Choroid plexus epithelial cell (primary cell): Measurements from ENCODE around the gene ANAPC15.

Source experiments
- DNase-seq: peaks from one replicate; pipeline ENCODE4 v3.0.0-alpha.2; 2010; ENCODE audit warnings: low read depth
- H3K4me3 ChIP-seq: 2 replicates; pipeline ENCODE4 v1.5.1; 2011; ENCODE audit warnings: low read depth, mild to moderate bottlenecking, control low read depth, low read length, moderate library complexity
- TF ChIP-seq, protein P1 (sequence below): conservative IDR thresholded peaks from 2 replicates; pipeline ENCODE4 v1.5.1; 2011; ENCODE audit warnings: low read depth, mild to moderate bottlenecking, control low read depth, inconsistent platforms, low read length, moderate library complexity

The ANAPC15 gene

DNA sequence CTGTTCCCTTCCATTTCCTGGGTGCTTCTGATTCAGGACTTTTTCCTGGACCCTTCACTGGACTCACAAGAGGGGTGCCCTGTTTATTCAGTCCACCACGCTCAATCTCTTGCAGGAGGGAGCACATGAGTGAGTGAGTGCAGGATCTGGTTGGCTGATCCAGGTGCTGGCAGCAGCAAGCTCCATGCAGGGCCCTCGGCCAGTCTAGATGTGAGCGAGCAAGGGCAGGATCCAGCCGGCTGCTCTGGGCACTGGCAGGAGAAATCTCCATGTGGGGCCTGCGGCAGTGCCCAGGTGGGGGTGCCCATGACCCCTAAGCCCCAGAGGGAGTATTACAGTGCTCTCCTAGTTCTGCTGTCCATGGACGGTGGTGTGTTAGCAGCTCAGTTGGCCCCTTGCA lies 11.6 kb upstream of the ANAPC15 start:
- no peak overlapping the region for H3K4me3 ChIP-seq
- no peak for DNase-seq
- TF ChIP-seq, protein P1, sequence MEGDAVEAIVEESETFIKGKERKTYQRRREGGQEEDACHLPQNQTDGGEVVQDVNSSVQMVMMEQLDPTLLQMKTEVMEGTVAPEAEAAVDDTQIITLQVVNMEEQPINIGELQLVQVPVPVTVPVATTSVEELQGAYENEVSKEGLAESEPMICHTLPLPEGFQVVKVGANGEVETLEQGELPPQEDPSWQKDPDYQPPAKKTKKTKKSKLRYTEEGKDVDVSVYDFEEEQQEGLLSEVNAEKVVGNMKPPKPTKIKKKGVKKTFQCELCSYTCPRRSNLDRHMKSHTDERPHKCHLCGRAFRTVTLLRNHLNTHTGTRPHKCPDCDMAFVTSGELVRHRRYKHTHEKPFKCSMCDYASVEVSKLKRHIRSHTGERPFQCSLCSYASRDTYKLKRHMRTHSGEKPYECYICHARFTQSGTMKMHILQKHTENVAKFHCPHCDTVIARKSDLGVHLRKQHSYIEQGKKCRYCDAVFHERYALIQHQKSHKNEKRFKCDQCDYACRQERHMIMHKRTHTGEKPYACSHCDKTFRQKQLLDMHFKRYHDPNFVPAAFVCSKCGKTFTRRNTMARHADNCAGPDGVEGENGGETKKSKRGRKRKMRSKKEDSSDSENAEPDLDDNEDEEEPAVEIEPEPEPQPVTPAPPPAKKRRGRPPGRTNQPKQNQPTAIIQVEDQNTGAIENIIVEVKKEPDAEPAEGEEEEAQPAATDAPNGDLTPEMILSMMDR: no peak

DNA sequence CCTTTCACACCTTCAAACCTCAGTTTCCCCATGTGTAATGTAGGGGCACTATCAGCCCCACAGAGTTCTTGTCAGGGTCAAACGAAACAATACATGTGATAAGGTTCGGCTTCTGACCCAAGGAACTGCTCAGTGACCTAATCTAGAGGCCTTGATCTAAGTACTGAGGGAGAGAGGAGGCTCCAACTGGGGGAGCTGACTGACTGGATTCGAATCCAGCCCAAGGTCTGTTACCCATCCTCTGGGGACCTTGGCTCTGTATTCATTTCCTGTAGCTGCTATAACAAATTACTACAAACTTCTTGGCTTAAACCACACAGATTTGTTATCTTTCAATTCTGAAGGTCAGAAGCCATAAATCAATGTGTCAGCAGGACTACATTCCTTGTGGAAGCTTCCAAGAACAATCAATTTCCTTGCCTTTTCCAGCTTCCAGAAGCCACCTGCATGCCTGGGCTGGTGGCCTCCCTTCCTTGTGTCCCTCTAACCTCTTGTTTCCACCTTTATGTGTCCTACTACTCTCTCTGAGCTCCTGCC lies 10.7 kb upstream of the ANAPC15 start:
- TF ChIP-seq, protein P1: no peak
- H3K4me3 ChIP-seq: no peak overlapping the region
- no peak for DNase-seq

DNA sequence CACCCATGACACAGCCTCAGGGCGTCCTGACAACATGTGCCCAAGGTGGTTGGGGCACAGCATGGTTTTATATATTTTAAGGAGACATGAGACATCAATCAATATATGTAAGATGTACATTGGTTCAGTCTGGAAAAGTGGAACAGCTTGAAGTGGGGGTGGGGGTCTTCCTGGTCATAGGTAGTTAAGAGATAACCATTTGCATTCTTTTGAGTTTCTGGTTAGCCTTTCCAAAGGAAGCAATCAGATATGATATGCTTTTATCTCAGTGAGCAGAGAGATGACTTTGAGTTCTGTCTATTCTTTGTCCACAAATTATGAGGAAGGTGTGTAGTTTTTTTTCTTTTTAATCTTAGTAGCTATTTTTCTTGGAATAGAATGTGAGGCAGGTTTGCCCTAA lies 10.1 kb upstream of the ANAPC15 start:
- DNase-seq: no peak
- TF ChIP-seq, protein P1: no peak
- H3K4me3 ChIP-seq: no peak overlapping the region

DNA sequence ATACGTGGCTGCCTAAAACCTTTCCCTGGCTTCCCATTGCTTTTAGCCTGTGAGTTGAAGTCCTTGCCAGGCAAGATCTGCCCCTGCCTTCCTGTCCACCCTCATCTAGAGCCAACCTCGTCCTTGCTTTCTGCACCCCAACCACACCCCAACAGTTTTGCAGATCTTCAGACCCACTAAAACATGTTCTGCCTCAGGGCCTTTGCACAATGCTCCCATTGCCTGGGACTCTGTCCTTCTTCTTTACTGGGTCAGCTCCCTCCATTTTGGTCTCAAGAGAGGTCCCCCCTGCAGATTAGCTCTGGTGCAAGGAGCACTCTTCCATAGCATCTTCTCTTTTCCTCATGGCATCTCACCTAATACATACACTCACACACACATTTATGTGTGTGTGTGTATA lies 8.4 kb upstream of the ANAPC15 start:
- no peak overlapping the region for H3K4me3 ChIP-seq
- TF ChIP-seq, protein P1: no peak
- DNase-seq: no peak

DNA sequence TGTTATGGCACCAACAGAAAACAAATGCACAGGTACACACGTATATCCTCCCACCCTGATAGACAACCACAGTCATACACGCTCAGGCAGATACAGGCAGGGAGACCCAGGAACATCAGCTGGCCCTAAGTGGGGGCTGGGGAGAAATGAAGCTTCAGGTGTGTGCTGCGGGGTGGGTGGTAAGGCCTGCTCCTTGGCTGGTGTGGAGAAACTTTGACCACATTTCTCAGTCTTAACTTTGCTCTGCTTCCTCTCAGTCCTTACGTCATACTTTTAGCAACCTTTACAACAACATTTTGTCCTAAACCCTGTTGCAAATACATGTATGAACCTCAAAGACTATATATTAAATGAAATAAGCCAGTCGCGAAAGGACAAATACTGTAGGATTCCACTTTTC lies 6.7 kb upstream of the ANAPC15 start:
- TF ChIP-seq, protein P1: no peak
- no peak for DNase-seq

DNA sequence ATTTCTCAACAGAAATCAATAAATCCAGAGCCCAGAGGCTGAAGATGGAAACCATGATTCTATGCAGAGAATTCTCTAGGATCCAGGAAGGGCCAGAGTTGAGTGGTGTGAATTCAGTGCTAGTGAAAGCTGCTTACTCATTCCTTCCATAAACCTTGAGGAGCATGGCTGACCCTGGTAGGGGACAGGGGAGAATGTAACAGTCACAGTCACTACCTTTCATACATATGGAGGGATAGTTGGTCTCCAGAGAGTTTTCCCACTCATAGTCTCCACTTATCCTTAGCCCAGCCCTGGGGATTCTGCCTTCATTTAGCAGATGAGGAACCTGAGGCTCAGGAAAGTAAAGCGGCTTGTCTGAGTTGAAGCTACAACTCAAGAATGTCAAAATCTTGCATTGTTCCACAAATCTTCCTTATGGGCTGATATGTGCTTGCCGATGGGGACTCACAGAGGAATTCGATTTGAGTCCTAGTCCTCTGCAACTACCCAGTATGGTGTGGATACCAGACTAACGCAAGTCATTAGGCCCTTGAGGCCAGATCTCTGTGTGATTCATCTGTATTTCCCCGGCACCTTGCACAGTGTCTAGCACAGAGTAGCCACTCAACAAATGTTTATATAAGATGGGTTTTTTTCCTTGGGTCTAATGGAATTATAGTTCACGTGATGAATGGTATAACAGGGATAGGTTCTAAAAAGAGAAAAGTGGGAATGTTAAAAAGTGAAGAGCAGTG lies 3.7 kb upstream of the ANAPC15 start:
- H3K4me3 ChIP-seq: no peak overlapping the region
- TF ChIP-seq, protein P1: no peak
- no peak for DNase-seq

More for the DNA sequence above, 6.7 kb upstream of the ANAPC15 start:
- H3K4me3 ChIP-seq: no peak overlapping the region

DNA sequence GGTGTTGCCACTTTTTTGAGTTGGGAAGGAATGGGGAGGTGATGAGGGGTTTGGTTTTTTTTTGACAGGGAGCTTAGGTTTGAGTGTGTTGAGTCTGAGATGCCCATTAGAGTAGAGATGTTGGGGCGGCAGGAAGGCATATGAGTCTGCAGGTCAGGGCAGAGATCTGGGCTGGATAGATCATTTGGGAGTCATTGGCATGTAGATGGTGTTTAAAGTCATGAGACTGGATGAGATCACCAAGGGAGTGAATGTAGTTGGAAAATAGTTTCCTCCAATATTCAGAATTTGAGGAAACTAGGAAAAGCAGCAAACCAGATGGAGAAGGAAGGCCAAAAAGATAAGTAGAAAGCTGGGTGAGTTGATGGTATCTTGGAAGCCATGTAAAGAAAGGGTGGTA lies 2.1 kb upstream of the ANAPC15 start:
- TF ChIP-seq, protein P1: no peak
- H3K4me3 ChIP-seq: no peak overlapping the region
- DNase-seq: no peak
